HepG2 (cell line): ENCODE data around the gene ANKRD2. TPM values are rescaled to one million over a fixed set of nuclear protein-coding genes. Genes with fewer than 3 reads are reported as not detected.

Source experiments
- CEBPG ChIP-seq: IDR thresholded peaks from 2 replicates; pipeline ENCODE4 v1.6.1; 2016
- EED ChIP-seq: sonication (generic); formaldehyde crosslinking; IDR thresholded peaks from 2 replicates; pipeline ENCODE4 v1.5.0; 2020; ENCODE audit warnings: mild to moderate bottlenecking, missing genetic modification reagents
- GPBP1L1 ChIP-seq: sonication (generic); formaldehyde crosslinking; IDR thresholded peaks from 2 replicates; pipeline ENCODE4 v1.5.0; 2020; ENCODE audit warnings: mild to moderate bottlenecking, missing genetic modification reagents
- KAT2B ChIP-seq: fragments of 150-350 bp; IDR thresholded peaks from 2 replicates; pipeline ENCODE4 v1.6.1; 2014; ENCODE audit warnings: low read depth, low read length, borderline replicate concordance
- MEIS1 ChIP-seq: sonication (generic); formaldehyde crosslinking; IDR thresholded peaks from 2 replicates; pipeline ENCODE4 v1.9.0; 2021; ENCODE audit warnings: mild to moderate bottlenecking, missing genetic modification reagents, moderate library complexity, borderline replicate concordance
- MEIS2 ChIP-seq: sonication (generic); formaldehyde crosslinking; IDR thresholded peaks from 2 replicates; pipeline ENCODE4 v1.9.0; 2021; ENCODE audit warnings: mild to moderate bottlenecking, missing genetic modification reagents
- RERE ChIP-seq: IDR thresholded peaks from 2 replicates; pipeline ENCODE4 v1.6.1; 2016; ENCODE audit warnings: low read depth, missing genetic modification reagents, missing compliant biosample characterization
- SATB2 ChIP-seq: sonication (generic); formaldehyde crosslinking; IDR thresholded peaks from 2 replicates; pipeline ENCODE4 v1.5.0; 2020; ENCODE audit warnings: missing genetic modification reagents
- SOX6 ChIP-seq, 2 experiments: fragments of 450-650 bp in 1 of 2; sonication (generic) in 1 of 2; formaldehyde crosslinking in 1 of 2; IDR thresholded peaks; 2 replicates each; pipeline versions ENCODE4 v1.4.0 to v1.6.1; 2017 to 2020; ENCODE audit warnings: antibody characterized with exemption in 1 of 2, mild to moderate bottlenecking in 1 of 2, missing genetic modification reagents in 1 of 2
- SRF ChIP-seq: IDR thresholded peaks from 2 replicates; pipeline ENCODE4 v1.6.1; 2011; ENCODE audit warnings: mild to moderate bottlenecking, low read depth, low read length, moderate library complexity
- STAG1 ChIP-seq: sonication (generic); formaldehyde crosslinking; IDR thresholded peaks from 2 replicates; pipeline ENCODE4 v1.4.0; 2020; ENCODE audit warnings: missing genetic modification reagents
- ZC3H4 ChIP-seq: sonication (generic); formaldehyde crosslinking; IDR thresholded peaks from 2 replicates; pipeline ENCODE4 v1.4.0; 2020; ENCODE audit warnings: missing genetic modification reagents, borderline replicate concordance
- ZEB1 ChIP-seq: IDR thresholded peaks from 2 replicates; pipeline ENCODE4 v1.6.1; 2012; ENCODE audit warnings: mild to moderate bottlenecking, low read depth, inconsistent platforms; ENCODE audit not compliant: insufficient replicate concordance
- ZFP37 ChIP-seq: sonication (generic); formaldehyde crosslinking; IDR thresholded peaks from 2 replicates; pipeline ENCODE4 v1.4.0; 2020; ENCODE audit warnings: missing genetic modification reagents, borderline replicate concordance
- ZNF253 ChIP-seq: sonication (generic); formaldehyde crosslinking; IDR thresholded peaks from 2 replicates; pipeline ENCODE4 v1.8.0; 2022; ENCODE audit warnings: mild to moderate bottlenecking, missing genetic modification reagents, borderline replicate concordance
- ZNF460 ChIP-seq: sonication (generic); formaldehyde crosslinking; IDR thresholded peaks from 2 replicates; pipeline ENCODE4 v1.5.1; 2020; ENCODE audit warnings: missing genetic modification reagents, mild to moderate bottlenecking, borderline replicate concordance
- ZNF724P ChIP-seq: sonication (generic); formaldehyde crosslinking; IDR thresholded peaks from 2 replicates; pipeline ENCODE4 v1.8.0; 2022; ENCODE audit warnings: missing genetic modification reagents, borderline replicate concordance
- ZNF83 ChIP-seq: sonication (generic); formaldehyde crosslinking; IDR thresholded peaks from 2 replicates; pipeline ENCODE4 v1.4.0; 2020; ENCODE audit warnings: missing genetic modification reagents, mild to moderate bottlenecking, borderline replicate concordance
- ZSCAN25 ChIP-seq: sonication (generic); formaldehyde crosslinking; IDR thresholded peaks from 2 replicates; pipeline ENCODE4 v1.8.0; 2022; ENCODE audit warnings: mild to moderate bottlenecking, missing genetic modification reagents
- polyA plus RNA-seq, 8 experiments: library from polyadenylated mRNA; depleted of rRNA in 3 of 8; stranded (reverse) in 7 of 8; unstranded in 1 of 8; fragments of >200 nt; fragmentation: Illumina TruSeq in 4 of 8; extraction: Trizol in 4 of 8; gene quantifications; 2 replicates each; pipeline versions ENCODE4 v1.2.1 to v1.2.3, GENCODE V29; 2011 to 2016; ENCODE audit warnings: low read depth in 4 of 8, missing spikeins in 1 of 8, mixed read lengths in 1 of 8; ENCODE audit not compliant: insufficient read depth in 1 of 8
- total RNA-seq, 5 experiments: library from RNA; depleted of rRNA; stranded (reverse); fragments of >200 nt; fragmentation: Illumina TruSeq; extraction: Trizol; gene quantifications; 2 replicates each; pipeline ENCODE4 v1.2.3, GENCODE V29; 2016; ENCODE audit warnings: low read depth in 1 of 5
- TF ChIP-seq, protein P1 (sequence below): sonication (generic); formaldehyde crosslinking; IDR thresholded peaks from 2 replicates; pipeline ENCODE4 v1.5.1; 2020; ENCODE audit warnings: missing genetic modification reagents, mild to moderate bottlenecking, borderline replicate concordance
- TF ChIP-seq, protein P2 (sequence below): sonication (generic); formaldehyde crosslinking; IDR thresholded peaks from 2 replicates; pipeline ENCODE4 v1.5.0; 2020; ENCODE audit warnings: mild to moderate bottlenecking, low read depth, missing genetic modification reagents, borderline replicate concordance

Gene ANKRD2
- total and polyA plus RNA-seq, 2 of the 13 experiments (the other 11 are each of a cell fraction or from before 2014, with no cell fraction given), result not detected

DNA sequence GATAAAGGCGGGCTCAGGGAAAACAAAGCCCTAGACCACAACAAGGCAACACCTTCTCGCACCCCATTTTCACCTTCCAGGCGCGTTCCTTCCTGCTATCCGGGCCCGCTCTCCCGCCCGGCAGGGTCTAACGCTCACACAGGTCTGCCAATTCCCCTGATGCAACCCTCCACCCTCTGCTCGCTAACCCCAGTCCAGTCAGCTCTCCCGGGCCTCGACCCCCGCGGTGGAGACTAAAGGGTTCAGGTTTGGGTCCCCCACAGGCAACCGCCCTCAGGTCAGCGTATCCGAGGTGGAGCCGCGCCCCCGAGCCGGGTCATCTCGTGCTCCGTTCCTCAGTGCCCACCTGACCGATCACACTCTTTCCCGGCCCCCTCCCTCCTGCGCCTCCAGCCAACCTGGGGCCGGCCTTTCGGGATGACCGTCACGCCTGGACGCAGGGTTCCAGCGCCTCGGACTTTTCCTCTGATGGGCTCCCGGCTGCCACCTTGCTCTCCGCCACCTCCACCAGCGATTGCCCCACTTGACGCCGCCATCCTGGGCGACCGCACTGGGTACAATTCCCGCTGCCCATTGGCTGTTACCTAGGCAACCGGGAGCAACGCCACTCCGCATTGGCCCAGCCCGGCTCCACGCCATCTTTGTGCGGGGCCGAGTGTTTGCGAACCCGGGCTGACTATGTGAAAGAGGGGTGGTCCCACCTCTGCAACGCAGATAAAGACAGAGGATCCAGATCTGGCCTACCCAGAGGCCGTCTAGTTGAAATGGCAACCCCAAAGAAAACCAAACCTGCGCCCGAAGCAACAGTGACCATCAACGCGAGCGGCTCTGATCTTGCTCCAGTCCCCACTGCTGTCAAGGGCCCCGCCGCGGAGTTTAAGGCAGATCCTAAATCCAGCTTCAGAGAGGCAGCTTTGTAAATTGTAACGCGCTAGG lies 60.6 kb downstream of the ANKRD2 start, which contains the start of gene MORN4 (continued):
- TF ChIP-seq RERE (CRISPR knock-in tag) (no peak), CEBPG (CRISPR knock-in tag) (peak; percentile 78), ZSCAN25 (no peak; the same call in 1 of the 2 replicates), ZEB1 (peak; percentile 19), MEIS2 (CRISPR knock-in tag) (no peak), GPBP1L1 (CRISPR knock-in tag) (no peak), ZC3H4 (CRISPR knock-in tag) (no peak), ZNF253 (no peak), KAT2B (no peak), ZNF724P (CRISPR knock-in tag) (0 out of 2 replicates have a peak, but pooled peaks have one; percentile 52), ZNF460 (CRISPR knock-in tag) (no peak), EED (peak; percentile 66; the same call in 1 of the 2 replicates), ZNF83 (CRISPR knock-in tag) (peak; percentile 67; the same call in 1 of the 2 replicates), SOX6 (IDR thresholded peaks at IDR 0.05) (no peak), SOX6 (CRISPR knock-in tag; IDR thresholded peaks at IDR 0.05) (no peak; the same call in 1 of the 2 replicates), SRF (no peak), SATB2 (CRISPR knock-in tag) (no peak), MEIS1 (CRISPR knock-in tag) (no peak; the same call in 1 of the 2 replicates), ZFP37 (CRISPR knock-in tag) (no peak), STAG1 (CRISPR knock-in tag) (no peak)
- TF ChIP-seq, protein P1, sequence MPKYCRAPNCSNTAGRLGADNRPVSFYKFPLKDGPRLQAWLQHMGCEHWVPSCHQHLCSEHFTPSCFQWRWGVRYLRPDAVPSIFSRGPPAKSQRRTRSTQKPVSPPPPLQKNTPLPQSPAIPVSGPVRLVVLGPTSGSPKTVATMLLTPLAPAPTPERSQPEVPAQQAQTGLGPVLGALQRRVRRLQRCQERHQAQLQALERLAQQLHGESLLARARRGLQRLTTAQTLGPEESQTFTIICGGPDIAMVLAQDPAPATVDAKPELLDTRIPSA, result peak; percentile 86; the same call in 1 of the 2 replicates
- TF ChIP-seq, protein P2, sequence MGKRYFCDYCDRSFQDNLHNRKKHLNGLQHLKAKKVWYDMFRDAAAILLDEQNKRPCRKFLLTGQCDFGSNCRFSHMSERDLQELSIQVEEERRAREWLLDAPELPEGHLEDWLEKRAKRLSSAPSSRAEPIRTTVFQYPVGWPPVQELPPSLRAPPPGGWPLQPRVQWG, result no peak
